Ascending aorta (tissue), 2 donors: ENCODE results near the gene C3. TPM values are rescaled to one million over a fixed set of nuclear protein-coding genes. Genes with fewer than 3 reads are reported as not detected.

Source experiments
- DNase-seq, 2 donors: peaks; one replicate each; pipeline ENCODE4 v3.0.0-alpha.2; 2019; ENCODE audit warnings: low spot score in 2 of 2
- H3K27ac ChIP-seq, 2 donors: fragments of 200-600 bp; sonication (generic); one replicate each; pipeline ENCODE4 v1.5.1; 2016 to 2017; ENCODE audit warnings: mild to moderate bottlenecking in 1 of 2
- H3K27me3 ChIP-seq: fragments of 200-600 bp; sonication (generic); one replicate; pipeline ENCODE4 v1.5.1; 2017
- H3K36me3 ChIP-seq, 2 donors: fragments of 200-600 bp; sonication (generic); one replicate each; pipeline ENCODE4 v1.5.1; 2016
- H3K4me1 ChIP-seq, 2 donors: fragments of 200-600 bp; sonication (generic); one replicate each; pipeline ENCODE4 v1.5.1; 2016 to 2017; ENCODE audit warnings: mild to moderate bottlenecking in 1 of 2
- H3K4me3 ChIP-seq, 2 donors: fragments of 200-600 bp; sonication (generic); one replicate each; pipeline ENCODE4 v1.5.1; 2016 to 2017; ENCODE audit warnings: mild to moderate bottlenecking in 1 of 2
- H3K9me3 ChIP-seq, 2 donors: fragments of 200-600 bp; sonication (generic); one replicate each; pipeline ENCODE4 v1.5.1; 2016
- intact Hi-C: fragments of 100-400 bp; cut with DNase I; formaldehyde crosslinking; loops from one replicate; pipeline ENCODE4 v1.15.1; 2023
- total RNA-seq: library from RNA; depleted of rRNA; stranded (reverse); fragments of >200 nt; gene quantifications from one replicate; pipeline ENCODE4 v1.1.0, GENCODE V29; 2016
- TF ChIP-seq, protein P1 (sequence below), 3 experiments: fragments of 200-600 bp in 2 of 3; fragments of 450-650 bp in 1 of 3; sonication (generic) in 2 of 3; IDR thresholded peaks; one replicate each; pipeline ENCODE4 v1.5.1; 2016 to 2019; ENCODE audit warnings: antibody characterized with exemption in 3 of 3, mild to moderate bottlenecking in 1 of 3, moderate library complexity in 1 of 3

The C3 gene
- total RNA-seq, 1 donor from 2014 or later, result 2,421 TPM

DNA sequence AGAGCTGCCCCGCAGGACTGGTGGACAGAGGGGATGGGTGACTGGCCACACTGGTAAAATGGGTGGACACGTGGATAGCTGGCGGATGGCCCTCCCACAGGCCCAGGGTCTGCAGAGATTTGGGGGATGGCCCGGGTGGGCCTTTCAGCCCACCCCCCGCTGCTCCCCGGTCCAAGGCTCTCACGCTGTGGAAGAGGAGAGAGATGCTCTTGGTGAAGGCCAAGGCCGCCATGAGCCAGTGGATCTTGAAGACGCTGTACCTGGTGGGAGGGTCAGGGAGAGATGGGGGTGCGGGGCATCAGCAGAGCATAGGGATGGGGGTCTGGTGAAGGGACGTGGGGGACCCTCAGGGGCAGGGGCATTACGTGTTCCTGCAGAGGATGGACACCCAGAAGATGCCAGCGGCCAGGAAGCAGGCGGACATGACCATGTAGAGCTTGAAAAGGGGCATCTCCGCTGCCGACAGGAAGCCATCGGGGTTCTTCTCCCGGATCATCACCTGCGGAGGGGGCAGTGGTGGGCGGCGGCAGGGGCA lies 12.4 kb upstream of the C3 start:
- peaks cover under 1 to 10% of the 10 kb centered on the region in 2 donors for H3K4me1 ChIP-seq
- intact Hi-C loops, result loop anchor here (10.0 kb wide), 3 partner anchors 308 to 1108 kb away; partner anchors contain the start of genes KHSRP, SAFB, SAFB2 and ZNF358
- peaks cover 18 to 32% of the 10 kb centered on the region in 2 donors for H3K36me3 ChIP-seq
- H3K9me3 ChIP-seq, result no peaks in the 10 kb centered on the region
- H3K27ac ChIP-seq, result no peak overlapping the region
- DNase-seq, result no peak
- TF ChIP-seq, protein P1, sequence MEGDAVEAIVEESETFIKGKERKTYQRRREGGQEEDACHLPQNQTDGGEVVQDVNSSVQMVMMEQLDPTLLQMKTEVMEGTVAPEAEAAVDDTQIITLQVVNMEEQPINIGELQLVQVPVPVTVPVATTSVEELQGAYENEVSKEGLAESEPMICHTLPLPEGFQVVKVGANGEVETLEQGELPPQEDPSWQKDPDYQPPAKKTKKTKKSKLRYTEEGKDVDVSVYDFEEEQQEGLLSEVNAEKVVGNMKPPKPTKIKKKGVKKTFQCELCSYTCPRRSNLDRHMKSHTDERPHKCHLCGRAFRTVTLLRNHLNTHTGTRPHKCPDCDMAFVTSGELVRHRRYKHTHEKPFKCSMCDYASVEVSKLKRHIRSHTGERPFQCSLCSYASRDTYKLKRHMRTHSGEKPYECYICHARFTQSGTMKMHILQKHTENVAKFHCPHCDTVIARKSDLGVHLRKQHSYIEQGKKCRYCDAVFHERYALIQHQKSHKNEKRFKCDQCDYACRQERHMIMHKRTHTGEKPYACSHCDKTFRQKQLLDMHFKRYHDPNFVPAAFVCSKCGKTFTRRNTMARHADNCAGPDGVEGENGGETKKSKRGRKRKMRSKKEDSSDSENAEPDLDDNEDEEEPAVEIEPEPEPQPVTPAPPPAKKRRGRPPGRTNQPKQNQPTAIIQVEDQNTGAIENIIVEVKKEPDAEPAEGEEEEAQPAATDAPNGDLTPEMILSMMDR (IDR thresholded peaks at IDR 0.05), result no peak
- H3K27me3 ChIP-seq, result no peaks in the 10 kb centered on the region
- H3K4me3 ChIP-seq, result no peak overlapping the region

DNA sequence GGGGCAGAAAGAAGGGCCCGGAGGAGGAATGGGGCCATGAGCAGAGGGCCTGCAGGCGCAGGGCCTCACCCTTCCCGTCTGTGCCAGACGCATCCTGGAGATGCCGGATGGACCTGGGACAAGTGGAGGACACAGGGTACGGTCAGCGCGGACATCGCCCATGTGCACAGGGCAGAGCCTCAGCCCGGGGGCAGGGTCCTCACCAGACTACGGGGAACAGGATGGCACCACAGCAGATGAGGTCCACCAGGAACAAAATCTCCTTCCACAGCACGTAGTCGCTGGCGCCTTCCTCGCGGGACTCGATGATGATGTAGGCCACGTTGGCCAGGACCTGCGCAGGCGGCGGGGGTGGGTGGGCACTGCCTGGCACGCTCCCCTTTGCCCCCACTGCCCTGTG lies 11.4 kb upstream of the C3 start:
- H3K27ac ChIP-seq, result no peak overlapping the region
- H3K4me1 ChIP-seq, result peaks cover 0 to 10% of the 10 kb centered on the region in 2 donors
- DNase-seq, result no peak
- H3K4me3 ChIP-seq, result no peak overlapping the region
- intact Hi-C loops, result loop anchor here (10.0 kb wide), 3 partner anchors 307 to 1107 kb away; partner anchors contain the start of genes KHSRP, SAFB, SAFB2 and ZNF358
- H3K9me3 ChIP-seq, result no peaks in the 10 kb centered on the region
- H3K27me3 ChIP-seq, result no peaks in the 10 kb centered on the region
- TF ChIP-seq, protein P1 (IDR thresholded peaks at IDR 0.05), result no peak
- peaks cover 18 to 32% of the 10 kb centered on the region in 2 donors for H3K36me3 ChIP-seq

- no peak for DNase-seq
- no peak overlapping the region for H3K27ac ChIP-seq
- H3K4me1 ChIP-seq, result peaks cover 0 to 7% of the 10 kb centered on the region in 2 donors
- intact Hi-C loops, result loop anchor here (10.0 kb wide), 3 partner anchors 306 to 1106 kb away; partner anchors contain the start of genes KHSRP, SAFB, SAFB2 and ZNF358
- no peaks in the 10 kb centered on the region for H3K27me3 ChIP-seq
- TF ChIP-seq, protein P1 (IDR thresholded peaks at IDR 0.05), result no peak
- no peak overlapping the region for H3K4me3 ChIP-seq
- H3K9me3 ChIP-seq, result no peaks in the 10 kb centered on the region
- peaks cover 18 to 32% of the 10 kb centered on the region in 2 donors for H3K36me3 ChIP-seq
These were observed 10.7 kb upstream of the C3 start for GRCh38 chr19:6730941-6731670.

DNA sequence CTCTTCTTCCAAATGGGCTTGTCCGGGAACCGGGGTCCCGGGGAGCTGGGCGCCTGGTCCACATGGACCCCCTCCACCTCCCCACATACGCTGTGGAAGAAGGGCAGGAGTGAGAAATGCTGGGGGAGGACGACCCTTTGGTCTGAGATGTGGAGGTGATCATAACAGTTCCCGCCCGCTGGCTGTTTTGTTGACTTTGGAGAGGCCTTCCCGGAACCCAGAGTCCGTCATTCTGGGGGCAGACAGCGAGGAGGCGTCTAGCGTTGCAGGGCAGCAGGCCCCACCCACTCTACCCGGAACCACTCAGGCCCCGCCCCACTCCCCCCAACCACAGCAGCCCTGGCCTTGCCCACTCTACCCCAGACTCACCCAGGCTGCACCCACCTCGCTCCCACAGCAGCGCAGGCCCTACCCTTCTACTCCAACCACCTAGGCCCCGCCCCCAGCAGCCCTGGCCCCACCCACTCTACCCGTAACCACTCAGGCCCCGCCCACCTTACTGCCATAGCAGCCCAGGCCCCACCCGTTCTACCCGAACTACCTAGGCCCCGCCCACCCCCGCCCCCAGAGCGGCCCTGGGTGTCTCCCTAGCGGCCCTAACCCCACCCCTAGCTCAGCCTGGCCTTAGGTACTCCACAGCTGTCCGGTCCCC lies 9.8 kb upstream of the C3 start:
- peaks cover 18 to 32% of the 10 kb centered on the region in 2 donors for H3K36me3 ChIP-seq
- intact Hi-C loops, result loop anchor here (10.0 kb wide), 3 partner anchors 305 to 1105 kb away; partner anchors contain the start of genes KHSRP, SAFB, SAFB2 and ZNF358
- DNase-seq, result peak in 1 of 2 donors; percentile 82
- TF ChIP-seq, protein P1 (IDR thresholded peaks at IDR 0.05), result no peak
- H3K4me1 ChIP-seq, result no peaks in the 10 kb centered on the region
- H3K27ac ChIP-seq, result peak overlapping the region in 1 of 2 donors; percentile 11
- no peaks in the 10 kb centered on the region for H3K9me3 ChIP-seq
- H3K27me3 ChIP-seq, result no peaks in the 10 kb centered on the region
- no peak overlapping the region for H3K4me3 ChIP-seq

DNA sequence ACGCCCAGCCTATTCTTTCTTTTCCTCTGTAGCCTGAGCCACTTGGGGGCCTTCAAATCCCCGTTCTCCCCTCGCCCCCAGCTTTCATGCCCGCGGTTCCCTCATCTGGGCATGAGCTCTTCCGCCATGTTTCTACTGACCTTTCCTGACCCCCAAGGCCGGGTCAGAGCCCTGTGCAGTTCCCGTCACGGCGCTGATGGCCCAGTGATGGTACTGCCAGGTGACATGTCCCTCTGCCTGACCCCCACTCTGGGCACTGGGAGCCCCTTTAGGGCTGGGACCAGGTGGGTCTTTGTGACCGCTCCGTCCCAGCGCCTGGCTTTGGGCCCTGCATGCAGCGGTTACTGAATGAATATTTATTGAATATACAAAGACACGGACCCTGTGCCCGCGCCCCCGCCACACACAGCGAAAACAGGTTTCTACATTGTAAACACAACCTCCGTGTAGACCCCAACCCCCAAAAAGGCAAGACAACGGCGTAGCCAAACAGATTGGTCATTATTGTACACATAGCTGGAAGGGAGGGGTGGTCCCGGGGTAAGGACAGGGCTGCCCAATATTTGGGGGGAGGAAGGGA lies 9.2 kb upstream of the C3 start:
- Histone ChIP-seq H3K36me3 (peaks cover 18 to 32% of the 10 kb centered on the region in 2 donors), H3K4me1 (no peaks in the 10 kb centered on the region), H3K9me3 (no peaks in the 10 kb centered on the region), H3K27me3 (no peaks in the 10 kb centered on the region), H3K27ac (peak overlapping the region in 1 of 2 donors; percentile 11), H3K4me3 (no peak overlapping the region)
- no peak for DNase-seq
- TF ChIP-seq, protein P1 (IDR thresholded peaks at IDR 0.05), result no peak
- intact Hi-C loops, result loop anchor here (10.0 kb wide), 3 partner anchors 305 to 1105 kb away; partner anchors contain the start of genes KHSRP, SAFB, SAFB2 and ZNF358
